Type B pancreatic cell (in vitro differentiated cells): ENCODE data around the gene CYP3A5. TPM values are rescaled to one million over a fixed set of nuclear protein-coding genes. Genes with fewer than 3 reads are reported as not detected.
A peak's percentile ranks its signal among the peaks of the same experiment; 100 is the strongest.
"Not testable (repeated sequence)": the region's sequence is repeated elsewhere in the genome, so short reads cannot be mapped to it uniquely, and the experiment has no call there.

Experiments used
- DNase-seq: peaks from one replicate; pipeline ENCODE4 v3.0.0; 2021; ENCODE audit warnings: mixed read lengths; ENCODE audit not compliant: unreplicated experiment; ENCODE audit errors: extremely low spot score
- H3K27ac Mint-ChIP-seq: 2 replicates; pipeline ENCODE4 v1.8.0; 2021; ENCODE audit warnings: mild to moderate bottlenecking, mixed read lengths
- H3K27me3 Mint-ChIP-seq: 2 replicates; pipeline ENCODE4 v1.8.0; 2021; ENCODE audit warnings: mixed read lengths
- H3K36me3 Mint-ChIP-seq: 2 replicates; pipeline ENCODE4 v1.8.0; 2021; ENCODE audit warnings: mixed read lengths
- H3K4me1 Mint-ChIP-seq: one replicate; pipeline ENCODE4 v1.8.0; 2021; ENCODE audit warnings: mixed read lengths; ENCODE audit not compliant: unreplicated experiment
- H3K4me3 Mint-ChIP-seq: 2 replicates; pipeline ENCODE4 v1.8.0; 2021; ENCODE audit warnings: mild to moderate bottlenecking, mixed read lengths
- H3K9me3 Mint-ChIP-seq: 2 replicates; pipeline ENCODE4 v1.8.0; 2021; ENCODE audit warnings: mixed read lengths
- total RNA-seq: library from RNA; stranded (reverse); gene quantifications from 2 replicates; pipeline ENCODE4 v1.2.1, GENCODE V29; 2021; ENCODE audit warnings: low replicate concordance
- TF ChIP-seq, protein P1 (sequence below): fragments of 200-600 bp; sonication (generic); conservative IDR thresholded peaks from 2 replicates; pipeline ENCODE4 v1.5.0; 2021; ENCODE audit warnings: antibody characterized with exemption, mild to moderate bottlenecking

Gene CYP3A5
- total RNA-seq, 1 donor from 2014 or later, result 33.1 TPM

DNA sequence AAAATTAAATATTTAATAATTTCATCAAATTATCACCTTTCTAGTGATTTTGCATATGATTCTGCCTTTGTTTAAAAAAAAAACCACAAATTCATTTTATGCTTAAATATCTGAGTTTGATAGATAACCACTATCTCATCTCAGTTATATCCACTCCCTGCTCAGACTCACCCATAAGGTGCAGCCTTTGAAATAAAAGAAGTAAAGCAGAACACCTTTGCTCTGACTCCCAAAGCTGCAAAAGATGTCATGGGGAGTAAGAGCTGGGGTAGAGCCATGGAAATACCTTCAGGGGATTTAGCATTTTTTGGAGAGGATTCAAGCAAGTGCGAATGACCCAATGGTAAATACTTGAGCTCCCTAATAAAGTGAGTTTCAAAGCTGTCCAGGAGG lies 15.1 kb upstream of the CYP3A5 start:
- Mint-ChIP-seq H3K27me3 (peaks cover under 1% of the 10 kb centered on the region), H3K27ac (no peak overlapping the region), H3K36me3 (no peaks in the 10 kb centered on the region), H3K4me3 (no peak overlapping the region), H3K9me3 (no peaks in the 10 kb centered on the region), H3K4me1 (peaks cover 19% of the 10 kb centered on the region)
- DNase-seq, result no peak
- TF ChIP-seq, protein P1, sequence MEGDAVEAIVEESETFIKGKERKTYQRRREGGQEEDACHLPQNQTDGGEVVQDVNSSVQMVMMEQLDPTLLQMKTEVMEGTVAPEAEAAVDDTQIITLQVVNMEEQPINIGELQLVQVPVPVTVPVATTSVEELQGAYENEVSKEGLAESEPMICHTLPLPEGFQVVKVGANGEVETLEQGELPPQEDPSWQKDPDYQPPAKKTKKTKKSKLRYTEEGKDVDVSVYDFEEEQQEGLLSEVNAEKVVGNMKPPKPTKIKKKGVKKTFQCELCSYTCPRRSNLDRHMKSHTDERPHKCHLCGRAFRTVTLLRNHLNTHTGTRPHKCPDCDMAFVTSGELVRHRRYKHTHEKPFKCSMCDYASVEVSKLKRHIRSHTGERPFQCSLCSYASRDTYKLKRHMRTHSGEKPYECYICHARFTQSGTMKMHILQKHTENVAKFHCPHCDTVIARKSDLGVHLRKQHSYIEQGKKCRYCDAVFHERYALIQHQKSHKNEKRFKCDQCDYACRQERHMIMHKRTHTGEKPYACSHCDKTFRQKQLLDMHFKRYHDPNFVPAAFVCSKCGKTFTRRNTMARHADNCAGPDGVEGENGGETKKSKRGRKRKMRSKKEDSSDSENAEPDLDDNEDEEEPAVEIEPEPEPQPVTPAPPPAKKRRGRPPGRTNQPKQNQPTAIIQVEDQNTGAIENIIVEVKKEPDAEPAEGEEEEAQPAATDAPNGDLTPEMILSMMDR, result no peak

DNA sequence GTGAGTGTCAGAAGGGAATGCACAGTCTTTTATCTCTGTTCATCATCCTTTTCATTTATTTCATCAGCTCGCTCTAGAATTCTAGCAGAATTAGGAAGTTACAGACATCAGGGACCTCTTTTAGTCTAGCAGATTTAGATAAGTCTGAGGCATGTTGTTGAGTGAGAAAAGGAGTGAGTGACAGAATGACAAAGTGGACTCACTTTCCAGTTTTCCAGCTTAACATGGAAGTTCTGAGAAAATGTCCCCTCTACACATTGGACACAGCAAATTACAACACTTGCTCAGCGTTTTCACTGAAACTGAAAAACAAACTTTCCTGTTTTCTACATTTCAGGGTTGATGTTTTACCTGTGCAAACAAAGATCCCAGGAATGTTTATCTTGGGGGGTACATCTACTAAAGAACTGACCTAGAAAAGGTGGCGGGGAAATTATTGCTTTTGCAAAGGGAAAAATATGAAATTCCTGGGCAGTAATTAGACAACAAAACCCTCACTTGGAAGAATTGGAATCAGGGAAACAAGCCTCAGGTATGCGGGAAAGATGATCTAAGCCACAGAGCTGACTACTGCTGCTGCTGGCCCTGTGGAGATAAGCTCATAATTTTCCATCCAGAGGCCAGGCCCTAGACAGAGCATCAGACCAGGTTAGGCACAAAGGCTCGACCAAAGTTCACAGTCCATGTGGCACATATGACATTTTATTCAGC lies 14.6 kb upstream of the CYP3A5 start:
- Mint-ChIP-seq H3K27me3 (no peaks in the 10 kb centered on the region), H3K36me3 (no peaks in the 10 kb centered on the region), H3K4me3 (peak overlapping the region; percentile 68)

DNA sequence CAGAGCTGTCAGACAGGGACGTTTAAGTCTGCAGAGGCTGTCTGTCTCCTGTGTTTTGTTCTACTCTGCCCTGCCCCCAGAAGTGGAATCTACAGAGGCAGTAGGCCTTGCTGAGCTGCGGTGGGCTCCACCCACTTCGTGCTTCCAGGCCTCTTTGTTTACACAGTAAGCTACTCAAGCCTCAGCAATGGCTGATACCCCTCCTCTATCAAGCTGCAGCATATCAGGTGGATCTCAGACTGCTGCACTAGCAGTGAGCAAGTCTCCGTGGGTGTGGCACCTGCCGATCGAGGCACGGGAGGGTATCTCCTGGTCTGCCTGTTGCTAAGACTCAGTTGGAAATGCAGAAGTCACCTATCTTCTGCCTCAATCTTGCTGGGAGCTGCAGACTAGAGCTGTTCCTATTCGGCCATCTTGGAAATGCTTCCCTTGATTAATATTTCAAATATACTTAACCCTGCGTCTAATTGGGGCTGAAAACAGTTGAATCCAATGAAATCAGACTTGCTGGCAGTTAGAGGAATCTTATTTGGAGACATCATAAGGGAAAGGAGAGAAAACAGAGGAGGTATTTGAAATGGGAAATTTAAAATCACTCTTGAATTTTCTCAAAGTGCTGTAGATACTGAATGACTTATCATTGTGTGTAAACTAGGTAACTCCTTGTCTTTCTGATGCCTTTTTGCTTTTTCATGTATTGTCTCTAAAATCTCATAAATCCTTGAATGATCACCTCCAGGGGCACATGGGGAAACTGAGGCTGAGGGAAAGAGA lies 13.8 kb upstream of the CYP3A5 start:
- H3K36me3 Mint-ChIP-seq, result no peaks in the 10 kb centered on the region
- TF ChIP-seq, protein P1, result no peak
- H3K4me1 Mint-ChIP-seq, result peaks cover 16% of the 10 kb centered on the region
- H3K27me3 Mint-ChIP-seq, result no peaks in the 10 kb centered on the region
- no peaks in the 10 kb centered on the region for H3K9me3 Mint-ChIP-seq
- peak overlapping the region; percentile 68 for H3K4me3 Mint-ChIP-seq
- H3K27ac Mint-ChIP-seq, result peak overlapping the region; percentile 90
- no peak for DNase-seq

More for the DNA sequence above, 14.6 kb upstream of the CYP3A5 start:
- no peaks in the 10 kb centered on the region for H3K9me3 Mint-ChIP-seq
- H3K4me1 Mint-ChIP-seq, result peaks cover 19% of the 10 kb centered on the region
- no peak for DNase-seq
- peak overlapping the region; percentile 90 for H3K27ac Mint-ChIP-seq
- TF ChIP-seq, protein P1, result no peak

DNA sequence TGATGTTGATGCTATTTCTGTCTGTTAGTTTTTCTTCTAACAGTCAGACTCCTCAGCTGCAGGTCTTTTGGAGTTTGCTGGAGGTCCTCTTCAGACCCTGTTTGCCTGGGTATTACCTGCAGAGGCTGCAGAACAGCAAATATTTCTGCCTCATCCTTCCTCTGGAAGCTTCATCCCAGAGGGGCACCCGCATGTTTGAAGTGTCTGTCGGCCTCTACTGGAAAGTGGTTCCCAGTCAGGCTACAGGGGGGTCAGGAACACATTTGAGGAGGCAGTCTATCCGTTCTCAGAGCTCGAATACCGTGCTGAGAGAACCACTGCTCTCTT lies 13.3 kb upstream of the CYP3A5 start:
- peak overlapping the region; percentile 68 for H3K4me3 Mint-ChIP-seq
- H3K27ac Mint-ChIP-seq, result peak overlapping the region; percentile 90
- no peak for DNase-seq
- TF ChIP-seq, protein P1, result no peak
- H3K4me1 Mint-ChIP-seq, result peaks cover 16% of the 10 kb centered on the region
- H3K27me3 Mint-ChIP-seq, result no peaks in the 10 kb centered on the region
- no peaks in the 10 kb centered on the region for H3K9me3 Mint-ChIP-seq
- no peaks in the 10 kb centered on the region for H3K36me3 Mint-ChIP-seq

DNA sequence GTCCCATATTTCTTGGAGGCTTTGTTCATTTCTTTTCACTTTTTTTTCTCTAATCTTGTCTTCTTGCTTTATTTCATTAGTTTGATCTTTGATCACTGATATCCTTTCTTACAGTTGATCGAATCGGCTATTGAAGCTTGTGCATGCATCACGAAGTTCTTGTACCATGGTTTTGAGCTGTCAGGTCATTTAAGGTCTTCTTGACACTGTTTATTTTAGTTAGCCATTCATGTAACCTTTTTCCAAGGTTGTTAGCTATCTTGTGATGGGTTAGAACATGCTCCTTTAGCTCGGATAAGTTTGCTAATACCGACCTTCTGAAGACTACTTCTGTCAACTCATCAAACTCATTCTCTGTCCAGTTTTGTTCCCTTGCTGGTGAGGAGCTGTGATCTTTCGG lies 12.8 kb upstream of the CYP3A5 start:
- H3K4me3 Mint-ChIP-seq, H3K9me3 Mint-ChIP-seq, H3K27me3 Mint-ChIP-seq: not testable (repeated sequence)

DNA sequence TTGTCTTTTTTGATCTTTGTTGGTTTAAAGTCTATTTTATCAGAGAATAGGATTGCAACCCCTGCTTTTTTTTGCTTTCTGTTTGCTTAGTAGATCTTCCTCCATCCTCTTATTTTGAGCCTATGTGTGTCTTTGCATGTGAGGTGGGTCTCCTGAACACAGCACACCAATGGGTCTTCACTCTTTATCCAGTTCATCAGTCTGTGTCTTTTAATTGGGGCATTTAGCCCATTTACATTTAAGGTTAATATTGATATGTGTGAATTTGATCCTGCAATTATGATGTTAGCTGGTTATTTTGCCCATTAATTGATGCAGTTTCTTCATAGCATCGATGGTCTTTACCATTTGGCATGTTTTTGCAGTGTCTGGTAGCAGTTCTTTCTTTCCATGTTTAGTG lies 11.9 kb upstream of the CYP3A5 start:
- not testable (repeated sequence) for H3K27ac Mint-ChIP-seq, H3K9me3 Mint-ChIP-seq, H3K36me3 Mint-ChIP-seq, H3K27me3 Mint-ChIP-seq, H3K4me3 Mint-ChIP-seq, DNase-seq
- H3K4me1 Mint-ChIP-seq, result peaks cover 16% of the 10 kb centered on the region

More for the DNA sequence above, 12.8 kb upstream of the CYP3A5 start:
- H3K4me1 Mint-ChIP-seq, result peaks cover 16% of the 10 kb centered on the region
- not testable (repeated sequence) for H3K36me3 Mint-ChIP-seq, DNase-seq, H3K27ac Mint-ChIP-seq

DNA sequence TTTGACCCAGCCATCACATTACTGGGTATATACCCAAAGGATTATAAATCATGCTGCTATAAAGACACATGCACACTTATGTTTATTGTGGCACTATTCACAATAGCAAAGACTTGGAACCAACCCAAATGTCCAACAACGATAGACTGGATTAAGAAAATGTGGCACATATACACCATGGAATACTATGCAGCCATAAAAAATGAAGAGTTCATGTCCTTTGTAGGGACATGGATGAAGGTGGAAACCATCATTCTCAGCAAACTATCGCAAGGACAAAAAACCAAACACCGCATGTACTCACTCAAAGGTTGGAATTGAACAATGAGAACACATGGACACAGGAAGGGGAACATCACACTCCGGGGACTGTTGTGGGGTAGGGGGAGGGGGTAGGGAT lies 11.1 kb upstream of the CYP3A5 start:
- not testable (repeated sequence) for H3K36me3 Mint-ChIP-seq, H3K4me3 Mint-ChIP-seq, H3K27me3 Mint-ChIP-seq, DNase-seq, H3K9me3 Mint-ChIP-seq, H3K27ac Mint-ChIP-seq
- peaks cover 16% of the 10 kb centered on the region for H3K4me1 Mint-ChIP-seq

DNA sequence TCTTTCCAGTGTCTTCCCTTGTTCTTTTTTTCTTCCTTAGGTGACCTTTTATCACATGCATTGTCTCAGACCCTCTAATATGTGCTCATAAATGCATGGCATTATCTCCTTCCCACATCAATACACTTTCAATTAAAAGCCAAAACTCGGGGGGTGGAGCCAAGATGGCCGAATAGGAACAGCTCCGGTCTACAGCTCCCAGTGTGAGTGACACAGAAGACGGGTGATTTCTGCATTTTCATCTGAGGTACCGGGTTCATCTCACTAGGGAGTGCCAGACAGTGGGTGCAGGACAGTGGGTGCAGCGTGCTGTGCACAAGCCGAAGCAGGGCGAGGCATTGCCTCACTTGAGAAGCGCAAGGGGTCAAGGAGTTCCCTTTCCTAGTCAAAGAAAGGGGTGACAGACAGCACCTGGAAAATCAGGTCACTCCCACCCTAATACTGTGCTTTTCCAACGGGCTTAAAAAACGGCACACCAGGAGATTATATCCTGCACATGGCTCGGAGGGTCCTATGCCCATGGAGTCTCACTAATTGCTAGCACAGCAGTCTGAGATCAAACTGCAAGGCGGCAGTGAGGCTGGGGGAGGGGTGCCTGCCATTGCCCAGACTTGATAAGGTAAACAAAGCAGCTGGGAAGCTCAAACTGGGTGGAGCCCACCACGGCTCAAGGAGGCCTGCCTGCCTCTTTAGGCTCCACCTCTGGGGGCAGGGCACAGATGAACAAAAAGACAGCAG lies 6.2 kb upstream of the CYP3A5 start:
- H3K27ac Mint-ChIP-seq, H3K4me3 Mint-ChIP-seq, H3K4me1 Mint-ChIP-seq, H3K27me3 Mint-ChIP-seq, DNase-seq: not testable (repeated sequence)
- peaks cover 14% of the 10 kb centered on the region for H3K36me3 Mint-ChIP-seq
- H3K9me3 Mint-ChIP-seq, result peaks cover 13% of the 10 kb centered on the region
